ENCODE results near the gene SMIM33. TPM values are rescaled to one million over a fixed set of nuclear protein-coding genes. Genes with fewer than 3 reads are reported as not detected.

The SMIM33 gene
- total and polyA plus RNA-seq, 2 of the 13 experiments (the other 11 are each of a cell fraction or from before 2014, with no cell fraction given), result not detected

GRCh38 chr5:139446956-139447779, 23.6 kb upstream of the SMIM33 start:
- ChIA-PET POLR2A (interaction anchor here (2.6 kb wide), 1 partner anchor 8 kb away, joined by 9 read pairs; the partner anchor contains the start of gene DNAJC18), CTCF (ENCODE audit: low intra/inter-chr PET ratio, low total read pairs) (no interaction called here)
- in situ Hi-C loops (cut with HindIII; ENCODE audit: extremely low pct_ligation_motif_present, low pct_unique_long_range_greater_than_20kb), result no loop called here
- Histone ChIP-seq H3K9me3 (ENCODE audit: low read length) (no peaks in the 10 kb centered on the region), H3K27me3 (ENCODE audit: control insufficient read depth in 1 of 2, insufficient read depth in 2 of 2, low read length in 2 of 2) (peaks cover 0 to 8% of the 10 kb centered on the region in 2 experiments; a peak in 2 of 5 replicates), H3K4me2 (ENCODE audit: low read depth, low read length) (no peak overlapping the region), H4K20me1 (ENCODE audit: insufficient read depth, low read length) (no peaks in the 10 kb centered on the region), H3K4me3 (replicated peaks in 1 of 3; ENCODE audit: insufficient read depth in 1 of 3, low read depth in 2 of 3, low read length in 3 of 3) (no peak overlapping the region), H2AFZ (ENCODE audit: low read length) (no peak overlapping the region), H3K79me2 (ENCODE audit: insufficient read depth, low read length) (no peaks in the 10 kb centered on the region), H3K9ac (ENCODE audit: insufficient read depth, low read depth, low read length) (no peak overlapping the region), H3K4me1 (ENCODE audit: insufficient read depth, low read length) (no peaks in the 10 kb centered on the region), H3K27ac (ENCODE audit: extremely low read length, insufficient read depth, low read length) (no peak overlapping the region), H3K36me3 (replicated peaks in 1 of 2; ENCODE audit: control insufficient read depth in 1 of 2, insufficient read depth in 2 of 2, low read length in 2 of 2) (no peaks in the 10 kb centered on the region)
- DNase-seq (ENCODE audit: low spot score) (no peak), ATAC-seq (no peak), FAIRE-seq (no peak)
- TF ChIP-seq NRL (CRISPR knock-in tag; IDR thresholded peaks at IDR 0.05; ENCODE audit: borderline replicate concordance) (no peak), BATF2 (CRISPR knock-in tag; IDR thresholded peaks at IDR 0.05) (no peak), JDP2 (CRISPR knock-in tag; IDR thresholded peaks at IDR 0.05; ENCODE audit: borderline replicate concordance) (no peak), IRF1 (CRISPR knock-in tag; IDR thresholded peaks at IDR 0.05; ENCODE audit: low read depth) (no peak), ZNF549 (CRISPR knock-in tag; IDR thresholded peaks at IDR 0.05) (no peak), ZXDC (CRISPR knock-in tag; IDR thresholded peaks at IDR 0.05) (no peak), BHLHE40 (IDR thresholded peaks at IDR 0.05; ENCODE audit: low read length) (no peak), HNF1B (CRISPR knock-in tag; IDR thresholded peaks at IDR 0.05) (no peak), ZNF296 (CRISPR knock-in tag; conservative IDR thresholded peaks at IDR 0.05) (no peak), ZNF44 (CRISPR knock-in tag; IDR thresholded peaks at IDR 0.05) (no peak), ZNF619 (CRISPR knock-in tag; IDR thresholded peaks at IDR 0.05) (no peak), NR2C2 (CRISPR knock-in tag; IDR thresholded peaks at IDR 0.05; ENCODE audit: borderline replicate concordance) (no peak), U2AF2 (IDR thresholded peaks at IDR 0.05; ENCODE audit: low read depth, low read length) (no peak), ZFP91 (CRISPR knock-in tag; IDR thresholded peaks at IDR 0.05; ENCODE audit: borderline replicate concordance) (no peak), RBFOX2 (IDR thresholded peaks at IDR 0.05; ENCODE audit: low read depth, low read length) (no peak)
- 55% methylated on average over 5 of the region's 5 CpGs for WGBS (ENCODE audit: low lambda C conversion rate)
- BruUV-seq (replicated peaks), result no TSS peak
- intact Hi-C loops (cut with micrococcal nuclease; ENCODE audit: unreplicated experiment), result no loop called here

Data from HepG2 (cell line).